GM12891 (cell line): ENCODE data around the gene TIPRL.

Experiments
- POLR2A ChIP-seq: IDR thresholded peaks from 2 replicates; pipeline ENCODE4 v1.6.1; 2011; ENCODE audit warnings: low read depth, low read length, control low read depth
- POLR2AphosphoS5 ChIP-seq: IDR thresholded peaks from 2 replicates; pipeline ENCODE4 v1.6.1; 2011; ENCODE audit warnings: low read depth, low read length, control low read depth
- TAF1 ChIP-seq: IDR thresholded peaks from 2 replicates; pipeline ENCODE4 v1.6.1; 2011; ENCODE audit warnings: low read depth, low read length, control low read depth

GRCh38 chr1:168216171-168216570, 37.4 kb downstream of the TIPRL start:
- TF ChIP-seq POLR2AphosphoS5 (no peak), POLR2A (no peak), TAF1 (no peak)
